OCI-LY3 (cell line): ENCODE data around the gene PRCD.
"Not testable (repeated sequence)": the region's sequence is repeated elsewhere in the genome, so short reads cannot be mapped to it uniquely, and the experiment has no call there.

Source experiments
- H2AFZ ChIP-seq: fragments of 200-600, 300-600 bp; shearing (Covaris generic); 2 replicates; pipeline ENCODE4 v1.6.0; 2014; ENCODE audit warnings: antibody characterized with exemption, low read depth, low read length
- H3K27ac ChIP-seq: fragments of 200-600, 300-600 bp; sonication (generic); 2 replicates; pipeline ENCODE4 v1.5.1; 2014; ENCODE audit warnings: mild to moderate bottlenecking, low read length, moderate library complexity, mixed read lengths
- H3K27me3 ChIP-seq: fragments of 200-600, 300-600 bp; sonication (generic); 2 replicates; pipeline ENCODE4 v1.6.1; 2014; ENCODE audit warnings: low read depth, low read length, mixed read lengths
- H3K36me3 ChIP-seq: fragments of 200-600, 300-600 bp; sonication (generic); replicated peaks from 2 replicates; pipeline ENCODE3; 2014; ENCODE audit warnings: low read depth, low read length, mixed read lengths
- H3K4me1 ChIP-seq: fragments of 300-600, 200-600 bp; sonication (generic); 2 replicates; pipeline ENCODE4 v1.6.1; 2014; ENCODE audit warnings: low read length, mixed read lengths
- H3K4me2 ChIP-seq: fragments of 200-600, 300-600 bp; sonication (generic); 2 replicates; pipeline ENCODE4 v1.6.1; 2014; ENCODE audit warnings: low read length, mixed read lengths
- H3K4me3 ChIP-seq: fragments of 300-600, 200-600 bp; sonication (generic); 2 replicates; pipeline ENCODE4 v1.5.1; 2014; ENCODE audit warnings: antibody characterized with exemption, mild to moderate bottlenecking, low read length, moderate library complexity
- H3K79me2 ChIP-seq: fragments of 300-600, 200-600 bp; shearing (Covaris generic); 2 replicates; pipeline ENCODE4 v1.6.1; 2014; ENCODE audit warnings: mild to moderate bottlenecking, low read length, mixed read lengths
- H3K9ac ChIP-seq: fragments of 300-600, 200-600 bp; shearing (Covaris generic); 2 replicates; pipeline ENCODE4 v1.6.0; 2014; ENCODE audit warnings: mild to moderate bottlenecking, low read length, moderate library complexity
- H3K9me3 ChIP-seq: fragments of 200-600, 300-600 bp; shearing (Covaris generic); 2 replicates; pipeline ENCODE4 v1.6.1; 2014; ENCODE audit warnings: low read length, mixed read lengths; ENCODE audit not compliant: insufficient read depth
- H4K20me1 ChIP-seq: fragments of 200-600, 300-600 bp; sonication (generic); 2 replicates; pipeline ENCODE4 v1.6.1; 2016; ENCODE audit warnings: low read length, mixed read lengths; ENCODE audit not compliant: insufficient read depth
- CTCF ChIP-seq: fragments of 200-600, 300-600 bp; sonication (generic); IDR thresholded peaks from 2 replicates; pipeline ENCODE4 v1.5.1; 2014; ENCODE audit warnings: antibody characterized with exemption, low read length, low read depth
- EZH2phosphoT487 ChIP-seq: fragments of 200-600 bp; shearing (Covaris generic); IDR thresholded peaks from 2 replicates; pipeline ENCODE4 v1.6.1; 2018; ENCODE audit warnings: antibody characterized with exemption, mixed run types, low read depth

Gene PRCD

GRCh38 chr17:76523084-76524037 is 16.5 kb upstream of the PRCD start:
- Histone ChIP-seq H3K4me2 (peak overlapping the region; percentile 72), H3K27ac (no peak overlapping the region), H3K9ac (no peak overlapping the region), H2AFZ (peak overlapping the region; percentile 61; the same call in 1 of the 2 replicates), H3K27me3 (peaks cover 21% of the 10 kb centered on the region; the same call in 1 of the 2 replicates), H3K79me2 (no peaks in the 10 kb centered on the region), H3K36me3 (no peaks in the 10 kb centered on the region), H3K4me1 (peaks cover 14% of the 10 kb centered on the region), H3K4me3 (peak overlapping the region; percentile 57), H3K9me3 (no peaks in the 10 kb centered on the region), H4K20me1 (no peaks in the 10 kb centered on the region)
- peak; percentile 88 for TF ChIP-seq CTCF
- no peak for TF ChIP-seq EZH2phosphoT487

DNA sequence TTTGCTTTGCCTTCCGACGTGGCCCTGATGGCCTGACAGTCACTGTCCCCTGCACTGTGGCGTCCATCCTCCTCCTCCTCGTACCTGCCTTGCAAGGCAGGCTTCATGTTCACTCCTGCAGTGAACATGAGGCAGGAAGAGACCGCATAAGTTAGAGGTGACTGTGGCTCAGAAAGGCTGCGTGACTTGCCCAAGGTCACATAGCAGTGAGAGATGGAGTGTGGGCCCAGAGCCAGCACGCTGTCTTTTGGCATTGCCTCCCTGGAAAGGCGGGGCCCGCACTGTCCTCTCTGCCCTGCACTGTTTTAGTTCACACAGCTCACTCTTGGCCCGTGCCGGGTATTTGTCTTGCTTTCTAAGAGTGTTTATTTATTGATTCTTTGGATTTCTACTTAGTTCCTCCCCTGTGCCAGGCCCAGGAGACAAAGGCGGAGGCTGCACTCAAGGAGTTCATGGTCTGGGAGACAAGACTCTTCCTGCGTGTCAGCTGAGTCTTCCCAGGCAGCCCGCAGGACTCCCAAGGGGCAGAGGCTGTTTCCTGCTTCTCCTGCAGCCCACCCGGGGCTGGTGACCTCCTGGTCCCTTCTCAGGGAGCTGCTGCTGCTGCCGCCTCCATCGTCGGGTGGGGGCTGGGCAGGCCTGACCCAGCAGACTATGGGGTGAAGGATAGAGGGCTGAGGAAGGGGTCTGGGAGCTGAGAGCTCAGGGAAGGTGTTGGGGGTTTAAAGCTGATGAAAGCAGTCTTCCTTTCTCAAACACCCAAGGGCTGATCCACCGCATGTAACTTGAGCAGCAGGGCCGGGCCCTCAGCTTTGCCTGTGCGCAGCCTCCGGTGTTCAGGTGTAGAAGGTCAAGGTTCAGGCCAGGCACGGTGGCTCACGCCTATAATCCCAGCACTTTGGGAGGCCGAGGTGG is 15.0 kb upstream of the PRCD start:
- no peak for TF ChIP-seq CTCF
- TF ChIP-seq EZH2phosphoT487: no peak
- Histone ChIP-seq H3K27ac (no peak overlapping the region), H3K9ac (no peak overlapping the region), H3K4me3 (no peak overlapping the region), H3K36me3 (no peaks in the 10 kb centered on the region), H3K4me1 (peaks cover 27% of the 10 kb centered on the region), H4K20me1 (no peaks in the 10 kb centered on the region), H2AFZ (no peak overlapping the region), H3K27me3 (peaks cover 15% of the 10 kb centered on the region; the same call in 1 of the 2 replicates), H3K9me3 (no peaks in the 10 kb centered on the region), H3K79me2 (no peaks in the 10 kb centered on the region), H3K4me2 (no peak overlapping the region)

DNA sequence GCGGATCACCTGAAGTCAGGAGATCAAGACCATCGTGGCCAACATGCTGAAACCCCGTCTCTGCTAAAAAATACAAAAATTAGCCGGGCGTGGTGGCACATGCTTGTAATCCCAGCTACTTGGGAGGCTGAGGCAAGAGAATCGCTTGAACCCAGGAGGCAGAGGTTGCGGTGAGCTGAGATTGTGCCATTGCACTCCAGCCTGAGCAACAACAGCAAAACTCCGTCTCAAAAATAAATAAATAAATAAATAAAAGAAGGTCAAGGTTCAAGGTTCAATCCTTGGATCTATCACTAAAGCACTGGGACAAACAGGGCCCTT is 14.4 kb upstream of the PRCD start:
- H2AFZ ChIP-seq, H3K27ac ChIP-seq, H3K36me3 ChIP-seq, H3K79me2 ChIP-seq, H3K9ac ChIP-seq, H3K4me3 ChIP-seq, H3K9me3 ChIP-seq, H3K4me2 ChIP-seq, H4K20me1 ChIP-seq: not testable (repeated sequence)
- H3K4me1 ChIP-seq: peaks cover 27% of the 10 kb centered on the region
- peaks cover 11% of the 10 kb centered on the region; the same call in 1 of the 2 replicates for H3K27me3 ChIP-seq

DNA sequence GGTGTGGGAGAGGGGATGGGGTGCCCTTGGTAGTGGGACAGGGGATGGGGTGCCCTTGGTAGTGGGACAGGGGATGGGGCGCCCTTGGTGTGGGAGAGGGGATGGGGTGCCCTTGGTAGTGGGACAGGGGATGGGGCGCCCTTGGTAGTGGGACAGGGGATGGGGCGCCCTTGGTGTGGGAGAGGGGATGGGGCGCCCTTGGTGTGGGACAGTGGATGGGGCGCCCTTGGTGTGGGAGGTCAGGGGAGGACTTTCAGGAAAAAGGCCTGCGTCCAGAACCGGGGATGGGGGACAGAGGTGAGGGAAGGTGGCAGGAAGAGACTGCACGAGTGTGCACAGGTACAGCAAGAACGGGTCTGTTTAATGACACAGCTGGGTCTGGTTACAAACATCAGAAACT is 12.8 kb upstream of the PRCD start:
- H3K36me3 ChIP-seq, H3K9ac ChIP-seq, H3K27me3 ChIP-seq, H3K27ac ChIP-seq, H3K9me3 ChIP-seq, H3K79me2 ChIP-seq, H4K20me1 ChIP-seq: not testable (repeated sequence)
- H3K4me2 ChIP-seq: peak overlapping the region; percentile 100
- H2AFZ ChIP-seq: peak overlapping the region; percentile 63; the same call in 1 of the 2 replicates
- peak overlapping the region; percentile 83 for H3K4me3 ChIP-seq
- H3K4me1 ChIP-seq: peaks cover 27% of the 10 kb centered on the region
